GM18502 (cell line): ENCODE results near the gene KCNAB2.

ENCODE experiments used
- ATAC-seq: cut with Tn5 transposase; IDR thresholded peaks from one replicate; pipeline ENCODE4 v1.9.1; 2021; ENCODE audit warnings: mild to moderate bottlenecking; ENCODE audit not compliant: unreplicated experiment, poor library complexity

KCNAB2 gene

GRCh38 chr1:6142036-6142621 is 96.4 kb downstream of the KCNAB2 start:
- ATAC-seq: no peak

- ATAC-seq: no peak
Measured at GRCh38 chr1:6142734-6143133, 97.0 kb downstream of the KCNAB2 start.

GRCh38 chr1:6143395-6143794 is 97.7 kb downstream of the KCNAB2 start:
- no peak for ATAC-seq

DNA sequence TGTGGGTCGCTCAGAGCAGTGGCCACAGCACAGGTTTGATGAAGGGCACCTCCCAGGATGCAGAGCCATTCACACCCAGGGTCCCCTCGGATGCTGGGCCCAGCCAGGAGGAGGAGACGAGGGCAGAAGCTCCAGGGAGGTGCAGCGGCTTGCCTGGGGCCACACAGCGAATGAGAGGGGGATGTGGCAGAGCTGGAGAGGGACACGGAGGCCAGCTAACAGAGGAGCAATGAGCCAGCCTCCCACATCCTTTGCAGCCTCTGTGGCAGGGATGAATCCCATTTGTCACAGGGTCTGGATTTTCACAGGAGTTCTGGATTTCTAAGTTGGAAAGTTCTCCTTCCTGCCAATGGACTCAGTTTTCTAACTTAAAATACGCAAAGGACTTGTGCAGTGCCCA is 98.5 kb downstream of the KCNAB2 start:
- no peak for ATAC-seq

DNA sequence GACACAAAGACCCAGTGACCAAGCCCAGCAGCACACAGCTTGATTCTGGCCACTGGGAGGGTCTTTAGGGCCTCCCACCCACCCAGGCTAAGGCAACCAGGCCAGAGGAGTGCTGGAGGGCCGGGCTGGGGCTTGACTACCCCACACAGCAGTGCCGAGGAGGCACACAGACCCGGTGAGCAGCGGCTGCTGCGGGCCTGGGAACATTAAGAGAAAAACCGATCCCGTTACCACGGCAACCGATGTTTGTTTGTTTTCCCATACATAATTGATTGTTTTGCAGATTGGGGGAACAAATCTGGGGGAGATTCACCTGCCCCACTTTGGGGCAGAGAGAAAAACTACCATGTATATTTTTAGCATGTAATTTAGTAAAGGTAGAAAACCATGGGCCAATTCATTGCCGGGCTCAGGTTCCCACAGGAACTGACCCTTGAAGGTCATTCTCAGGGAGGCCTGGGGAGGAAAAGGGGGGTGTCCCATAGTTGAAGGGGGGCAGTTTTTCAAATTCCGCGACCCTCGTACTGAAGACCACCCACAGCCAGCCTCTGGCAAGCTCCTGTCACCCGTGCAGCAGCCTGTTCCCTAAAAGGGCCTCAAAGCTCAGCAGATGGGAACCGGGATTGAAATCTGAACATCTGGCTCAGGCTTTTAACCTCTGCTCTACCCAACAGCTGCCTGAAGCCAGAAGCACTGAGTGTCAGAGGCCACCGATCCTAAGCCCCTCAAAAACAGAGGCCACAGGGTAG is 99.1 kb downstream of the KCNAB2 start:
- ATAC-seq: no peak

- ATAC-seq: no peak
Measured at GRCh38 chr1:6145396-6145750, 99.7 kb downstream of the KCNAB2 start.

GRCh38 chr1:6145864-6146410 is 100.2 kb downstream of the KCNAB2 start:
- no peak for ATAC-seq

- no peak for ATAC-seq
Measured at GRCh38 chr1:6148497-6149241, 103.0 kb downstream of the KCNAB2 start.

- no peak for ATAC-seq
Measured at GRCh38 chr1:6149597-6149996, 103.9 kb downstream of the KCNAB2 start.

GRCh38 chr1:6150006-6150938 is 104.6 kb downstream of the KCNAB2 start:
- no peak for ATAC-seq
